Neural cell (in vitro differentiated cells): Measurements from ENCODE around the gene HVCN1.

Source experiments
- EZH2 ChIP-seq: fragments of 200-600, 300-800 bp; shearing (Covaris generic), sonication (generic); IDR thresholded peaks from 2 replicates; pipeline ENCODE4 v1.6.1; 2014; ENCODE audit warnings: antibody characterized with exemption, low read length, borderline replicate concordance, mild to moderate bottlenecking; ENCODE audit not compliant: insufficient read depth, poor library complexity, severe bottlenecking
- MXI1 ChIP-seq: fragments of 450-650 bp; conservative IDR thresholded peaks from 2 replicates; pipeline ENCODE4 v1.6.1; 2014; ENCODE audit warnings: antibody characterized with exemption, mild to moderate bottlenecking; ENCODE audit not compliant: poor library complexity, severe bottlenecking
- POLR2AphosphoS5 ChIP-seq: IDR thresholded peaks from 2 replicates; pipeline ENCODE4 v1.6.1; 2012
- RAD21 ChIP-seq: fragments of 450-650 bp; conservative IDR thresholded peaks from 2 replicates; pipeline ENCODE4 v1.6.1; 2014; ENCODE audit warnings: antibody characterized with exemption, mild to moderate bottlenecking, moderate library complexity
- SMC3 ChIP-seq: fragments of 450-650 bp; conservative IDR thresholded peaks from 2 replicates; pipeline ENCODE4 v1.6.1; 2014; ENCODE audit warnings: antibody characterized with exemption, mild to moderate bottlenecking, moderate library complexity; ENCODE audit not compliant: poor library complexity
- TAF1 ChIP-seq: IDR thresholded peaks from 2 replicates; pipeline ENCODE4 v1.6.1; 2012; ENCODE audit warnings: low read depth
- TF ChIP-seq, protein P1 (sequence below): fragments of 450-650 bp; IDR thresholded peaks from 2 replicates; pipeline ENCODE4 v1.5.1; 2014; ENCODE audit warnings: antibody characterized with exemption, mild to moderate bottlenecking, moderate library complexity; ENCODE audit not compliant: poor library complexity, severe bottlenecking

DNA sequence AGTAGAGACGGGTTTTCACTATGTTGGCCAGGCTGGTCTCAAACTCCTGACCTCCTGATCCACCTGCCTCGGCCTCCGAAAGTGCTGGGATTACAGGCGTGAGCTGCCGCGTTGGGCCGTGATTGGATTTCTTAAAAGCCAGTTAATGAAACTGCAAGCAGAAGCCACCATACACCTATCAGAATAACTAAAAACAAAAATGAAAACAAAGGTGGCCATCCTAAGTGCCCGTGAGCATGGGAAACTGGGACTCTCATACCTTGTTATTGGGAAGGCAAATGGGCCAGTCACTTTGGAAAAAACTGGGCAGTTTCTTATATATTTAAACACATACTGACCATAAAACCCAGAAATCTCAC lies 82.7 kb downstream of the HVCN1 start:
- TF ChIP-seq, protein P1, sequence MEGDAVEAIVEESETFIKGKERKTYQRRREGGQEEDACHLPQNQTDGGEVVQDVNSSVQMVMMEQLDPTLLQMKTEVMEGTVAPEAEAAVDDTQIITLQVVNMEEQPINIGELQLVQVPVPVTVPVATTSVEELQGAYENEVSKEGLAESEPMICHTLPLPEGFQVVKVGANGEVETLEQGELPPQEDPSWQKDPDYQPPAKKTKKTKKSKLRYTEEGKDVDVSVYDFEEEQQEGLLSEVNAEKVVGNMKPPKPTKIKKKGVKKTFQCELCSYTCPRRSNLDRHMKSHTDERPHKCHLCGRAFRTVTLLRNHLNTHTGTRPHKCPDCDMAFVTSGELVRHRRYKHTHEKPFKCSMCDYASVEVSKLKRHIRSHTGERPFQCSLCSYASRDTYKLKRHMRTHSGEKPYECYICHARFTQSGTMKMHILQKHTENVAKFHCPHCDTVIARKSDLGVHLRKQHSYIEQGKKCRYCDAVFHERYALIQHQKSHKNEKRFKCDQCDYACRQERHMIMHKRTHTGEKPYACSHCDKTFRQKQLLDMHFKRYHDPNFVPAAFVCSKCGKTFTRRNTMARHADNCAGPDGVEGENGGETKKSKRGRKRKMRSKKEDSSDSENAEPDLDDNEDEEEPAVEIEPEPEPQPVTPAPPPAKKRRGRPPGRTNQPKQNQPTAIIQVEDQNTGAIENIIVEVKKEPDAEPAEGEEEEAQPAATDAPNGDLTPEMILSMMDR, result no peak
- TF ChIP-seq RAD21 (no peak), POLR2AphosphoS5 (no peak), SMC3 (no peak), TAF1 (no peak), MXI1 (no peak), EZH2 (no peak)
